H1 (cell line): ENCODE results near the gene TEX13B. TPM values are rescaled to one million over a fixed set of nuclear protein-coding genes. Genes with fewer than 3 reads are reported as not detected.

Experiments
- CBX8 ChIP-seq: fragments of 300-800, 300-1000 bp; sonication (generic); IDR thresholded peaks from 2 replicates; pipeline ENCODE4 v1.7.1; 2016; ENCODE audit warnings: low read depth, low read length, borderline replicate concordance
- CTBP2 ChIP-seq: IDR thresholded peaks from 2 replicates; pipeline ENCODE4 v1.7.0; 2011; ENCODE audit warnings: borderline replicate concordance, mild to moderate bottlenecking, moderate library complexity, mixed read lengths, low read length; ENCODE audit not compliant: insufficient read depth, insufficient read length
- EGR1 ChIP-seq: IDR thresholded peaks from 2 replicates; pipeline ENCODE4 v1.6.1; 2011; ENCODE audit warnings: low read depth, low read length, borderline replicate concordance
- GABPA ChIP-seq: IDR thresholded peaks from 2 replicates; pipeline ENCODE4 v1.6.1; 2011; ENCODE audit warnings: mild to moderate bottlenecking, low read length, moderate library complexity, borderline replicate concordance; ENCODE audit not compliant: insufficient read depth
- SIN3A ChIP-seq, 2 experiments: IDR thresholded peaks in 1 of 2; conservative IDR thresholded peaks in 1 of 2; 2 replicates each; pipeline ENCODE4 v1.6.1; 2011 to 2012; ENCODE audit warnings: low read length in 2 of 2, improper control_type of control experiment in 1 of 2, low read depth in 1 of 2, mild to moderate bottlenecking in 1 of 2
- SIRT6 ChIP-seq: IDR thresholded peaks from one replicate; pipeline ENCODE4 v1.7.1; 2012; ENCODE audit warnings: low read length, inconsistent platforms
- SP1 ChIP-seq: IDR thresholded peaks from 2 replicates; pipeline ENCODE4 v1.6.1; 2011; ENCODE audit warnings: low read depth, low read length
- polyA plus RNA-seq, 7 experiments: library from polyadenylated mRNA; depleted of rRNA in 3 of 7; stranded (reverse) in 5 of 7; unstranded in 2 of 7; fragments of >200 nt in 5 of 7; fragments of 200-250 nt in 2 of 7; gene quantifications; 1 replicate in 5 of 7; 2 replicates in 1 of 7; 4 replicates in 1 of 7; pipeline versions ENCODE4 v1.2.1 to v1.2.3, GENCODE V29; 2011 to 2013; ENCODE audit warnings: missing spikeins in 2 of 7, mixed read lengths in 2 of 7
- total RNA-seq: library from RNA; stranded (reverse); fragmentation: NEBNext Ultra II Directional; extraction: Animal tissue kit (Norgen Biotek cat#: 25700); gene quantifications from 2 replicates; pipeline ENCODE4 v1.2.1, GENCODE V29; 2021
- TF ChIP-seq, protein P1 (sequence below): IDR thresholded peaks from 2 replicates; pipeline ENCODE4 v1.6.1; 2012; ENCODE audit warnings: inconsistent platforms

TEX13B gene
- total and polyA plus RNA-seq, 2 of the 8 experiments (the other 6 are each of a cell fraction or from before 2014, with no cell fraction given), result 0.06 to 0.32 TPM

DNA sequence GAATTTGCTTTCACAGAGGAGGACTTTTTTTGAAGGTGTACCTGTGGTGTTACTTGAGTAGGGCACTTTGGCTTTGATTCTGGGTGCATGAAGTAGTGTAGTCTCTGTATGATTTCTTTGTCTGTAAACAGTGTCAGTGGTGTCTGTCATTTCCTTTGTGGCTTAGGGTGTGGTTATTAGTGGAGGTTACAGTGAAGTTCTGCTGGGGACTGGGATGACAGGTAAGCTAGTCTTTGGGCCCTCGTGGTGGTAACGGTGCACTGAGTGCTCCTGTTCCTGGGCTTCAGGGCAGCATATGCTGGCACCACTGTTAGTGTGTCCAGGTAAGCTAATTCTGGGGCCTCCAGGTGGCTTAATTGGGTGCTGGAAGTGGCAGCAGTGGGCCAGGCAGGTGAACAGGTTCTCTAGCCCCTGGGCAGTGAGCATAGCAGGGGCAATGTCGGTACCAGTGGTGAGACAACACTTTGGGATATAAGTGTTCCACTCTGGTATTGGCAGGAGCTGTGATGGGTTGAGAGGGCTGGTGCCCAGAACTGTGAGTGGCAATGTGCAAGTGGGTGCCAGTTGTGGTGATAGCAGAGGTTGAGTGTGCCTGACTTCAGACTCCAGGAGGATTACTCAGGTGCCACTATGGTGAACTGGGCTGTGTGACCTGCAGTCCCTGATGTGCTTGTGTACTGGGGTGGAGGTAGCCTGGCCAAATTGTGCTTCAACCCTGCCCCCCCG is 36.6 kb upstream of the TEX13B start (continued):
- TF ChIP-seq GABPA (no peak), SP1 (no peak), CTBP2 (no peak), EGR1 (no peak), SIRT6 (no peak), CBX8 (no peak), SIN3A (conservative IDR thresholded peaks at IDR 0.05 in 1 of 2, IDR thresholded peaks at IDR 0.05 in 1 of 2; ENCODE audit: low read depth in 1 of 2, low read length in 2 of 2) (no peak)
- TF ChIP-seq, protein P1, sequence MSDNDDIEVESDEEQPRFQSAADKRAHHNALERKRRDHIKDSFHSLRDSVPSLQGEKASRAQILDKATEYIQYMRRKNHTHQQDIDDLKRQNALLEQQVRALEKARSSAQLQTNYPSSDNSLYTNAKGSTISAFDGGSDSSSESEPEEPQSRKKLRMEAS, result no peak
- TF ChIP-seq, all 59 proteins: peak for 0
